Neural cell (in vitro differentiated cells): ENCODE results near the gene AGBL3.

Experiments used
- EP300 ChIP-seq: fragments of 450-650 bp; conservative IDR thresholded peaks from 2 replicates; pipeline ENCODE4 v1.6.1; 2014; ENCODE audit warnings: antibody characterized with exemption, mild to moderate bottlenecking, moderate library complexity; ENCODE audit not compliant: poor library complexity, severe bottlenecking
- EZH2 ChIP-seq: fragments of 200-600, 300-800 bp; shearing (Covaris generic), sonication (generic); IDR thresholded peaks from 2 replicates; pipeline ENCODE4 v1.6.1; 2014; ENCODE audit warnings: antibody characterized with exemption, low read length, borderline replicate concordance, mild to moderate bottlenecking; ENCODE audit not compliant: insufficient read depth, poor library complexity, severe bottlenecking
- MXI1 ChIP-seq: fragments of 450-650 bp; conservative IDR thresholded peaks from 2 replicates; pipeline ENCODE4 v1.6.1; 2014; ENCODE audit warnings: antibody characterized with exemption, mild to moderate bottlenecking; ENCODE audit not compliant: poor library complexity, severe bottlenecking
- POLR2AphosphoS5 ChIP-seq: IDR thresholded peaks from 2 replicates; pipeline ENCODE4 v1.6.1; 2012
- RAD21 ChIP-seq: fragments of 450-650 bp; conservative IDR thresholded peaks from 2 replicates; pipeline ENCODE4 v1.6.1; 2014; ENCODE audit warnings: antibody characterized with exemption, mild to moderate bottlenecking, moderate library complexity
- SMC3 ChIP-seq: fragments of 450-650 bp; conservative IDR thresholded peaks from 2 replicates; pipeline ENCODE4 v1.6.1; 2014; ENCODE audit warnings: antibody characterized with exemption, mild to moderate bottlenecking, moderate library complexity; ENCODE audit not compliant: poor library complexity
- TAF1 ChIP-seq: IDR thresholded peaks from 2 replicates; pipeline ENCODE4 v1.6.1; 2012; ENCODE audit warnings: low read depth
- TF ChIP-seq, protein P1 (sequence below): fragments of 450-650 bp; IDR thresholded peaks from 2 replicates; pipeline ENCODE4 v1.5.1; 2014; ENCODE audit warnings: antibody characterized with exemption, mild to moderate bottlenecking, moderate library complexity; ENCODE audit not compliant: poor library complexity, severe bottlenecking
- TF ChIP-seq, protein P2 (sequence below): IDR thresholded peaks from 2 replicates; pipeline ENCODE4 v1.6.1; 2012; ENCODE audit warnings: borderline replicate concordance

DNA sequence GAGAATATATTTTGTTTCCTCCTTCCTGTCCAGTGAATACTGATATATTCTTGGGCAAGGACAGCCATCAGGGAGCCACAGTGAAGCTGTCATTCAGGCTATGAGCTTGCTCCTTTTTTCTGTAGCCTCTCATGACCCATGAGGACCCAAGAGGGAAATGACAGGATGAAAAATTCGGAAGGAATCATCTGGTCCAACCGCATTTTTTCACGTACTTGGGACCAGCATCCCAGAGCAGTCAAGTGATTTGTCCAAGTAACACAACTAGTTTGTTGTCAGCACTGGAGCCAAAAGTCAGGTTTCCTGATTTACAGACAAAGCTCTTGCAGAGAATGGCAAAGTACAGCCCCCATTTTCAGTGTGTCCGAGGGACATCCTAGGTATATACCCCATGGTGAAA is 47.2 kb upstream of the AGBL3 start:
- TF ChIP-seq, protein P1, sequence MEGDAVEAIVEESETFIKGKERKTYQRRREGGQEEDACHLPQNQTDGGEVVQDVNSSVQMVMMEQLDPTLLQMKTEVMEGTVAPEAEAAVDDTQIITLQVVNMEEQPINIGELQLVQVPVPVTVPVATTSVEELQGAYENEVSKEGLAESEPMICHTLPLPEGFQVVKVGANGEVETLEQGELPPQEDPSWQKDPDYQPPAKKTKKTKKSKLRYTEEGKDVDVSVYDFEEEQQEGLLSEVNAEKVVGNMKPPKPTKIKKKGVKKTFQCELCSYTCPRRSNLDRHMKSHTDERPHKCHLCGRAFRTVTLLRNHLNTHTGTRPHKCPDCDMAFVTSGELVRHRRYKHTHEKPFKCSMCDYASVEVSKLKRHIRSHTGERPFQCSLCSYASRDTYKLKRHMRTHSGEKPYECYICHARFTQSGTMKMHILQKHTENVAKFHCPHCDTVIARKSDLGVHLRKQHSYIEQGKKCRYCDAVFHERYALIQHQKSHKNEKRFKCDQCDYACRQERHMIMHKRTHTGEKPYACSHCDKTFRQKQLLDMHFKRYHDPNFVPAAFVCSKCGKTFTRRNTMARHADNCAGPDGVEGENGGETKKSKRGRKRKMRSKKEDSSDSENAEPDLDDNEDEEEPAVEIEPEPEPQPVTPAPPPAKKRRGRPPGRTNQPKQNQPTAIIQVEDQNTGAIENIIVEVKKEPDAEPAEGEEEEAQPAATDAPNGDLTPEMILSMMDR: no peak
- TF ChIP-seq EZH2 (no peak), EP300 (no peak), TAF1 (no peak), POLR2AphosphoS5 (no peak), RAD21 (no peak), SMC3 (no peak), MXI1 (no peak)
- TF ChIP-seq, protein P2, sequence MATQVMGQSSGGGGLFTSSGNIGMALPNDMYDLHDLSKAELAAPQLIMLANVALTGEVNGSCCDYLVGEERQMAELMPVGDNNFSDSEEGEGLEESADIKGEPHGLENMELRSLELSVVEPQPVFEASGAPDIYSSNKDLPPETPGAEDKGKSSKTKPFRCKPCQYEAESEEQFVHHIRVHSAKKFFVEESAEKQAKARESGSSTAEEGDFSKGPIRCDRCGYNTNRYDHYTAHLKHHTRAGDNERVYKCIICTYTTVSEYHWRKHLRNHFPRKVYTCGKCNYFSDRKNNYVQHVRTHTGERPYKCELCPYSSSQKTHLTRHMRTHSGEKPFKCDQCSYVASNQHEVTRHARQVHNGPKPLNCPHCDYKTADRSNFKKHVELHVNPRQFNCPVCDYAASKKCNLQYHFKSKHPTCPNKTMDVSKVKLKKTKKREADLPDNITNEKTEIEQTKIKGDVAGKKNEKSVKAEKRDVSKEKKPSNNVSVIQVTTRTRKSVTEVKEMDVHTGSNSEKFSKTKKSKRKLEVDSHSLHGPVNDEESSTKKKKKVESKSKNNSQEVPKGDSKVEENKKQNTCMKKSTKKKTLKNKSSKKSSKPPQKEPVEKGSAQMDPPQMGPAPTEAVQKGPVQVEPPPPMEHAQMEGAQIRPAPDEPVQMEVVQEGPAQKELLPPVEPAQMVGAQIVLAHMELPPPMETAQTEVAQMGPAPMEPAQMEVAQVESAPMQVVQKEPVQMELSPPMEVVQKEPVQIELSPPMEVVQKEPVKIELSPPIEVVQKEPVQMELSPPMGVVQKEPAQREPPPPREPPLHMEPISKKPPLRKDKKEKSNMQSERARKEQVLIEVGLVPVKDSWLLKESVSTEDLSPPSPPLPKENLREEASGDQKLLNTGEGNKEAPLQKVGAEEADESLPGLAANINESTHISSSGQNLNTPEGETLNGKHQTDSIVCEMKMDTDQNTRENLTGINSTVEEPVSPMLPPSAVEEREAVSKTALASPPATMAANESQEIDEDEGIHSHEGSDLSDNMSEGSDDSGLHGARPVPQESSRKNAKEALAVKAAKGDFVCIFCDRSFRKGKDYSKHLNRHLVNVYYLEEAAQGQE: no peak
